Activated T-cell treated with anti-CD3 and anti-CD28 coated beads for 48 hours (primary cell): ENCODE measurements around the gene SLC37A3.
A peak's percentile ranks its signal among the peaks of the same experiment; 100 is the strongest.
"Not testable (repeated sequence)": the region's sequence is repeated elsewhere in the genome, so short reads cannot be mapped to it uniquely, and the experiment has no call there.

Experiments used
- DNase-seq: peaks from one replicate; pipeline ENCODE4 v3.0.0-alpha.2; 2020; ENCODE audit warnings: low read depth

Gene SLC37A3

GRCh38 chr7:140347218-140347617 lies 51.1 kb downstream of the SLC37A3 start:
- no peak for DNase-seq

GRCh38 chr7:140345426-140345825 lies 52.9 kb downstream of the SLC37A3 start:
- DNase-seq: no peak

- no peak for DNase-seq
These were observed 55.4 kb downstream of the SLC37A3 start for GRCh38 chr7:140342727-140343514.

GRCh38 chr7:140338959-140339358 lies 59.4 kb downstream of the SLC37A3 start:
- DNase-seq: not testable (repeated sequence)

- no peak for DNase-seq
These were observed 63.8 kb downstream of the SLC37A3 start for GRCh38 chr7:140334341-140335057.

- no peak for DNase-seq
These were observed 64.6 kb downstream of the SLC37A3 start for GRCh38 chr7:140333686-140334085.

- DNase-seq: no peak
These were observed 65.1 kb downstream of the SLC37A3 start for GRCh38 chr7:140333223-140333622.

- DNase-seq: no peak
These were observed 67.7 kb downstream of the SLC37A3 start for GRCh38 chr7:140330595-140330994.

GRCh38 chr7:140330128-140330527 lies 68.2 kb downstream of the SLC37A3 start:
- no peak for DNase-seq

- no peak for DNase-seq
These were observed 71.1 kb downstream of the SLC37A3 start for GRCh38 chr7:140327261-140327661.

- peak; percentile 29 for DNase-seq
These were observed 72.0 kb downstream of the SLC37A3 start for GRCh38 chr7:140326116-140326928.

GRCh38 chr7:140325600-140325999 lies 72.7 kb downstream of the SLC37A3 start:
- DNase-seq: no peak

- no peak for DNase-seq
These were observed 73.6 kb downstream of the SLC37A3 start for GRCh38 chr7:140324714-140325113.

GRCh38 chr7:140322759-140323158 lies 75.6 kb downstream of the SLC37A3 start:
- DNase-seq: no peak

- not testable (repeated sequence) for DNase-seq
These were observed 78.3 kb downstream of the SLC37A3 start for GRCh38 chr7:140320078-140320477.

GRCh38 chr7:140317999-140318398 lies 80.3 kb downstream of the SLC37A3 start:
- no peak for DNase-seq

- no peak for DNase-seq
These were observed 80.7 kb downstream of the SLC37A3 start for GRCh38 chr7:140317597-140317996.

- peak; percentile 25 for DNase-seq
These were observed 82.1 kb downstream of the SLC37A3 start for GRCh38 chr7:140316165-140316661.

GRCh38 chr7:140315498-140316164 lies 82.7 kb downstream of the SLC37A3 start:
- no peak for DNase-seq

GRCh38 chr7:140314573-140315480 lies 83.5 kb downstream of the SLC37A3 start:
- no peak for DNase-seq
